UCSD-AML1 (cell line): ENCODE data around the gene ZNF592.
"Not testable (repeated sequence)": the region's sequence is repeated elsewhere in the genome, so short reads cannot be mapped to it uniquely, and the experiment has no call there.

Experiments used
- DNase-seq: peaks from one replicate; lab custom pipeline; 2025; ENCODE audit not compliant: unreplicated experiment; lab: John Stamatoyannopoulos, UW

Gene ZNF592

GRCh38 chr15:84747416-84748273, 747 bp upstream of the ZNF592 start:
- DNase-seq = peak; percentile 81

GRCh38 chr15:84749111-84749991, 959 bp downstream of the ZNF592 start:
- DNase-seq = peak; percentile 53

- DNase-seq = peak; percentile 21
These were observed 2.2 kb downstream of the ZNF592 start for GRCh38 chr15:84750583-84751092.

GRCh38 chr15:84751721-84752120, 3.3 kb downstream of the ZNF592 start:
- not testable (repeated sequence) for DNase-seq

GRCh38 chr15:84752195-84752594, 3.8 kb downstream of the ZNF592 start:
- no peak for DNase-seq

- no peak for DNase-seq
These were observed 4.3 kb downstream of the ZNF592 start for GRCh38 chr15:84752700-84753099.

GRCh38 chr15:84754889-84755288, 6.5 kb downstream of the ZNF592 start:
- DNase-seq = not testable (repeated sequence)

- DNase-seq = no peak
These were observed 7.5 kb downstream of the ZNF592 start for GRCh38 chr15:84755736-84756527.

- DNase-seq = no peak
These were observed 10.6 kb downstream of the ZNF592 start for GRCh38 chr15:84759018-84759417.

- DNase-seq = no peak
These were observed 11.8 kb downstream of the ZNF592 start for GRCh38 chr15:84760219-84760618.

- DNase-seq = no peak
These were observed 13.3 kb downstream of the ZNF592 start for GRCh38 chr15:84761607-84762131.

- no peak for DNase-seq
These were observed 14.6 kb downstream of the ZNF592 start for GRCh38 chr15:84762840-84763572.

GRCh38 chr15:84764585-84764984, 16.2 kb downstream of the ZNF592 start:
- DNase-seq = no peak

- DNase-seq = no peak
These were observed 16.6 kb downstream of the ZNF592 start for GRCh38 chr15:84764989-84765388.

- no peak for DNase-seq
These were observed 17.3 kb downstream of the ZNF592 start for GRCh38 chr15:84765675-84766074.

GRCh38 chr15:84766461-84767035, 18.2 kb downstream of the ZNF592 start:
- DNase-seq = no peak

- no peak for DNase-seq
These were observed 23.6 kb downstream of the ZNF592 start for GRCh38 chr15:84772031-84772430.

- DNase-seq = no peak
These were observed 24.1 kb downstream of the ZNF592 start for GRCh38 chr15:84772467-84772866.

- no peak for DNase-seq
These were observed 25.3 kb downstream of the ZNF592 start for GRCh38 chr15:84773716-84774115.
